Naive thymus-derived CD4-positive, alpha-beta T cell (primary cell): ENCODE data around the gene CDH13. TPM values are rescaled to one million over a fixed set of nuclear protein-coding genes. Genes with fewer than 3 reads are reported as not detected.

Source experiments
- ATAC-seq: fragments of 150-1000 bp; cut with Tn5 transposase; 2 replicates; pipeline ENCODE4 v1.10.0; 2021; ENCODE audit warnings: mild to moderate bottlenecking, moderate library complexity
- CTCF ChIA-PET: fragments of 350-600 bp; sonication (Branson Sonifier 250); formaldehyde crosslinking; loops from one replicate; lab custom pipeline; 2021; ENCODE audit warnings: antibody characterized with exemption; lab: Charles Lee
- POLR2A ChIA-PET: fragments of 350-600 bp; sonication (Branson Sonifier 250); formaldehyde crosslinking; loops from one replicate; lab custom pipeline; 2021; ENCODE audit warnings: antibody characterized with exemption, inconsistent platforms; lab: Charles Lee
- DNase-seq, 9 donors: peaks; one replicate each; pipeline versions ENCODE4 v3.0.0 to v3.0.0-alpha.2; 2020 to 2022; ENCODE audit warnings: mixed read lengths in 1 of 9
- H3K27ac ChIP-seq: one replicate; pipeline ENCODE4 v1.7.0; 2013; ENCODE audit warnings: mild to moderate bottlenecking, low read depth, low read length, moderate library complexity
- H3K27me3 ChIP-seq, 2 donors: one replicate each; pipeline ENCODE4 v1.7.0; 2013; ENCODE audit warnings: low read length in 2 of 2, mild to moderate bottlenecking in 2 of 2, moderate library complexity in 2 of 2; ENCODE audit not compliant: control insufficient read depth in 2 of 2, insufficient read depth in 2 of 2
- H3K36me3 ChIP-seq, 3 experiments: 1 replicate in 2 of 3; 2 replicates in 1 of 3; pipeline ENCODE4 v1.7.0; 2013; ENCODE audit warnings: low read length in 3 of 3, mild to moderate bottlenecking in 3 of 3, moderate library complexity in 1 of 3; ENCODE audit not compliant: insufficient read depth in 3 of 3, control insufficient read depth in 2 of 3
- H3K4me1 ChIP-seq, 2 donors: one replicate each; pipeline ENCODE4 v1.7.0; 2013; ENCODE audit warnings: low read length in 2 of 2, mild to moderate bottlenecking in 2 of 2, moderate library complexity in 1 of 2; ENCODE audit not compliant: control insufficient read depth in 2 of 2, insufficient read depth in 2 of 2
- H3K4me3 ChIP-seq: 2 replicates; pipeline ENCODE4 v1.7.0; 2013; ENCODE audit warnings: mild to moderate bottlenecking, low read length
- H3K9me3 ChIP-seq, 3 experiments: 1 replicate in 2 of 3; 2 replicates in 1 of 3; pipeline ENCODE4 v1.7.0; 2013; ENCODE audit warnings: low read length in 3 of 3; ENCODE audit not compliant: control insufficient read depth in 2 of 3
- H3K27ac Mint-ChIP-seq, 9 donors: one replicate each; pipeline ENCODE4 v1.8.0; 2020 to 2022; ENCODE audit warnings: mixed read lengths in 9 of 9, mild to moderate bottlenecking in 8 of 9, moderate library complexity in 5 of 9, inconsistent platforms in 2 of 9
- H3K27me3 Mint-ChIP-seq, 5 donors: one replicate each; pipeline ENCODE4 v1.8.0; 2021 to 2022; ENCODE audit warnings: mixed read lengths in 5 of 5, mild to moderate bottlenecking in 1 of 5
- H3K36me3 Mint-ChIP-seq, 5 donors: one replicate each; pipeline ENCODE4 v1.8.0; 2020 to 2022; ENCODE audit warnings: mixed read lengths in 5 of 5, mild to moderate bottlenecking in 3 of 5, inconsistent platforms in 1 of 5
- H3K4me1 Mint-ChIP-seq, 7 donors: one replicate each; pipeline ENCODE4 v1.8.0; 2020 to 2022; ENCODE audit warnings: mixed read lengths in 7 of 7, mild to moderate bottlenecking in 3 of 7, inconsistent platforms in 1 of 7
- H3K4me3 Mint-ChIP-seq, 10 donors: one replicate each; pipeline ENCODE4 v1.8.0; 2020 to 2022; ENCODE audit warnings: mild to moderate bottlenecking in 10 of 10, mixed read lengths in 10 of 10, moderate library complexity in 6 of 10, inconsistent platforms in 2 of 10
- H3K9me3 Mint-ChIP-seq, 11 donors: one replicate each; pipeline ENCODE4 v1.8.0; 2020 to 2022; ENCODE audit warnings: mixed read lengths in 11 of 11, mild to moderate bottlenecking in 4 of 11, inconsistent platforms in 1 of 11, moderate library complexity in 1 of 11
- intact Hi-C, 2 donors: fragments of 100-400 bp; cut with micrococcal nuclease; formaldehyde crosslinking; loops; one replicate each; pipeline ENCODE4 v1.15.1; 2023
- polyA plus RNA-seq, 2 donors: library from polyadenylated mRNA; unstranded; fragments of 300-500 nt; fragmentation: Illumina TruSeq; gene quantifications; one replicate each; pipeline ENCODE4 v1.2.3, GENCODE V29; 2021
- total RNA-seq, 6 experiments: library from RNA in 5 of 6; stranded (reverse) in 5 of 6; gene quantifications; 1 replicate in 5 of 6; 2 replicates in 1 of 6; pipeline ENCODE4 v1.2.3 and lab custom pipeline; 2021 to 2026

Gene CDH13
- total and polyA plus RNA-seq, 7 experiments from 2014 or later, result not detected

- H3K27me3 Mint-ChIP-seq, result peaks cover 0 to 14% (median 0%) of the 10 kb centered on the region in 5 donors
- Histone ChIP-seq H3K4me1 (no peaks in the 10 kb centered on the region), H3K36me3 (no peaks in the 10 kb centered on the region), H3K27ac (no peak overlapping the region), H3K4me3 (no peak overlapping the region), H3K9me3 (no peaks in the 10 kb centered on the region), H3K27me3 (no peaks in the 10 kb centered on the region)
- ChIA-PET CTCF (no interaction called here), POLR2A (no interaction called here)
- peaks cover 0 to 4% (median 0%) of the 10 kb centered on the region in 5 donors for H3K36me3 Mint-ChIP-seq
- H3K9me3 Mint-ChIP-seq, result peaks cover 0 to 22% (median 7%) of the 10 kb centered on the region in 11 donors
- ATAC-seq, result no peak
- H3K4me1 Mint-ChIP-seq, result no peaks in the 10 kb centered on the region
- no peak overlapping the region for H3K27ac Mint-ChIP-seq
- no peak for DNase-seq
- no peak overlapping the region for H3K4me3 Mint-ChIP-seq
- intact Hi-C loops, result no loop called here
Observed at GRCh38 chr16:82980810-82981209, 354.0 kb downstream of the CDH13 start.

GRCh38 chr16:82987767-82988166 lies 361.0 kb downstream of the CDH13 start:
- Histone ChIP-seq H3K27me3 (no peaks in the 10 kb centered on the region), H3K4me1 (no peaks in the 10 kb centered on the region), H3K36me3 (no peaks in the 10 kb centered on the region), H3K27ac (no peak overlapping the region), H3K4me3 (no peak overlapping the region), H3K9me3 (no peaks in the 10 kb centered on the region)
- ATAC-seq (no peak), DNase-seq (no peak)
- H3K4me3 Mint-ChIP-seq, result no peak overlapping the region
- H3K27me3 Mint-ChIP-seq, result peaks cover 0 to 15% (median 0%) of the 10 kb centered on the region in 5 donors
- CTCF ChIA-PET, result interaction anchor here (0.6 kb wide), 1 partner anchor 11 kb away, joined by 3 read pairs; no protein-coding TSS in a partner anchor
- no peaks in the 10 kb centered on the region for H3K36me3 Mint-ChIP-seq
- intact Hi-C loops, result no loop called here
- H3K27ac Mint-ChIP-seq, result no peak overlapping the region
- peaks cover 0 to 7% (median 2%) of the 10 kb centered on the region in 11 donors for H3K9me3 Mint-ChIP-seq
- POLR2A ChIA-PET, result no interaction called here
- H3K4me1 Mint-ChIP-seq, result no peaks in the 10 kb centered on the region

- peaks cover 0 to 9% (median 0%) of the 10 kb centered on the region in 5 donors for H3K27me3 Mint-ChIP-seq
- peaks cover 0 to 9% (median 3%) of the 10 kb centered on the region in 11 donors for H3K9me3 Mint-ChIP-seq
- H3K9me3 ChIP-seq, result no peaks in the 10 kb centered on the region
- intact Hi-C loops, result no loop called here
- no peaks in the 10 kb centered on the region for H3K36me3 ChIP-seq
- H3K4me3 Mint-ChIP-seq, result no peak overlapping the region
- no peaks in the 10 kb centered on the region for H3K4me1 ChIP-seq
- H3K27ac Mint-ChIP-seq, result no peak overlapping the region
- DNase-seq, result no peak
- H3K27me3 ChIP-seq, result no peaks in the 10 kb centered on the region
- H3K4me3 ChIP-seq, result no peak overlapping the region
- no peaks in the 10 kb centered on the region for H3K36me3 Mint-ChIP-seq
- ChIA-PET CTCF (no interaction called here), POLR2A (no interaction called here)
- no peaks in the 10 kb centered on the region for H3K4me1 Mint-ChIP-seq
- ATAC-seq, result no peak
- no peak overlapping the region for H3K27ac ChIP-seq
Observed at GRCh38 chr16:82990155-82990554, 363.4 kb downstream of the CDH13 start.

GRCh38 chr16:82991410-82991809 lies 364.6 kb downstream of the CDH13 start:
- Histone ChIP-seq H3K4me3 (no peak overlapping the region), H3K4me1 (no peaks in the 10 kb centered on the region), H3K36me3 (no peaks in the 10 kb centered on the region), H3K27me3 (no peaks in the 10 kb centered on the region), H3K9me3 (no peaks in the 10 kb centered on the region), H3K27ac (no peak overlapping the region)
- ChIA-PET CTCF (no interaction called here), POLR2A (no interaction called here)
- Mint-ChIP-seq H3K4me3 (no peak overlapping the region), H3K4me1 (no peaks in the 10 kb centered on the region), H3K9me3 (peaks cover 0 to 8% (median 3%) of the 10 kb centered on the region in 11 donors), H3K36me3 (no peaks in the 10 kb centered on the region), H3K27me3 (peaks cover 0 to 9% (median 0%) of the 10 kb centered on the region in 5 donors), H3K27ac (no peak overlapping the region)
- ATAC-seq, result no peak
- no peak for DNase-seq
- intact Hi-C loops, result no loop called here

- Mint-ChIP-seq H3K27me3 (peaks cover 0 to 9% (median 0%) of the 10 kb centered on the region in 5 donors), H3K4me3 (no peak overlapping the region), H3K4me1 (no peaks in the 10 kb centered on the region), H3K9me3 (peaks cover 0 to 8% (median 3%) of the 10 kb centered on the region in 11 donors), H3K36me3 (no peaks in the 10 kb centered on the region), H3K27ac (no peak overlapping the region)
- Histone ChIP-seq H3K9me3 (no peaks in the 10 kb centered on the region), H3K27me3 (no peaks in the 10 kb centered on the region), H3K27ac (no peak overlapping the region), H3K36me3 (no peaks in the 10 kb centered on the region), H3K4me3 (no peak overlapping the region), H3K4me1 (no peaks in the 10 kb centered on the region)
- ChIA-PET POLR2A (no interaction called here), CTCF (no interaction called here)
- ATAC-seq (no peak), DNase-seq (no peak)
- intact Hi-C loops, result no loop called here
Observed at GRCh38 chr16:82991966-82992675, 365.4 kb downstream of the CDH13 start.

GRCh38 chr16:82992786-82993185 lies 366.0 kb downstream of the CDH13 start:
- no peak for ATAC-seq
- H3K9me3 ChIP-seq, result no peaks in the 10 kb centered on the region
- Mint-ChIP-seq H3K36me3 (no peaks in the 10 kb centered on the region), H3K27ac (no peak overlapping the region), H3K27me3 (peaks cover 0 to 9% (median 0%) of the 10 kb centered on the region in 5 donors), H3K4me3 (no peak overlapping the region), H3K9me3 (peaks cover 0 to 8% (median 3%) of the 10 kb centered on the region in 11 donors), H3K4me1 (no peaks in the 10 kb centered on the region)
- CTCF ChIA-PET, result no interaction called here
- H3K27ac ChIP-seq, result no peak overlapping the region
- POLR2A ChIA-PET, result no interaction called here
- H3K4me1 ChIP-seq, result no peaks in the 10 kb centered on the region
- no peaks in the 10 kb centered on the region for H3K36me3 ChIP-seq
- intact Hi-C loops, result no loop called here
- no peaks in the 10 kb centered on the region for H3K27me3 ChIP-seq
- no peak overlapping the region for H3K4me3 ChIP-seq
- DNase-seq, result no peak

GRCh38 chr16:82993415-82993814 lies 366.6 kb downstream of the CDH13 start:
- peaks cover 0 to 8% (median 2%) of the 10 kb centered on the region in 11 donors for H3K9me3 Mint-ChIP-seq
- Histone ChIP-seq H3K4me1 (no peaks in the 10 kb centered on the region), H3K36me3 (no peaks in the 10 kb centered on the region), H3K4me3 (no peak overlapping the region), H3K27ac (no peak overlapping the region), H3K9me3 (no peaks in the 10 kb centered on the region), H3K27me3 (no peaks in the 10 kb centered on the region)
- ChIA-PET CTCF (no interaction called here), POLR2A (no interaction called here)
- DNase-seq, result no peak
- H3K4me1 Mint-ChIP-seq, result no peaks in the 10 kb centered on the region
- intact Hi-C loops, result no loop called here
- H3K4me3 Mint-ChIP-seq, result no peak overlapping the region
- H3K36me3 Mint-ChIP-seq, result no peaks in the 10 kb centered on the region
- peaks cover 0 to 5% (median 0%) of the 10 kb centered on the region in 5 donors for H3K27me3 Mint-ChIP-seq
- ATAC-seq, result no peak
- no peak overlapping the region for H3K27ac Mint-ChIP-seq
